Stimulated activated CD4-positive, alpha-beta T cell treated with anti-CD3 and anti-CD28 coated beads, TNF-alpha, amount 100 ng/mL, for 4 hours (primary cell): ENCODE results near the gene PARL.

Experiments used
- DNase-seq, 3 experiments: peaks; one replicate each; pipeline ENCODE4 v3.0.0-alpha.2; 2020; ENCODE audit warnings: low read depth in 3 of 3

The PARL gene, protein sequence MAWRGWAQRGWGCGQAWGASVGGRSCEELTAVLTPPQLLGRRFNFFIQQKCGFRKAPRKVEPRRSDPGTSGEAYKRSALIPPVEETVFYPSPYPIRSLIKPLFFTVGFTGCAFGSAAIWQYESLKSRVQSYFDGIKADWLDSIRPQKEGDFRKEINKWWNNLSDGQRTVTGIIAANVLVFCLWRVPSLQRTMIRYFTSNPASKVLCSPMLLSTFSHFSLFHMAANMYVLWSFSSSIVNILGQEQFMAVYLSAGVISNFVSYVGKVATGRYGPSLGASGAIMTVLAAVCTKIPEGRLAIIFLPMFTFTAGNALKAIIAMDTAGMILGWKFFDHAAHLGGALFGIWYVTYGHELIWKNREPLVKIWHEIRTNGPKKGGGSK

DNA sequence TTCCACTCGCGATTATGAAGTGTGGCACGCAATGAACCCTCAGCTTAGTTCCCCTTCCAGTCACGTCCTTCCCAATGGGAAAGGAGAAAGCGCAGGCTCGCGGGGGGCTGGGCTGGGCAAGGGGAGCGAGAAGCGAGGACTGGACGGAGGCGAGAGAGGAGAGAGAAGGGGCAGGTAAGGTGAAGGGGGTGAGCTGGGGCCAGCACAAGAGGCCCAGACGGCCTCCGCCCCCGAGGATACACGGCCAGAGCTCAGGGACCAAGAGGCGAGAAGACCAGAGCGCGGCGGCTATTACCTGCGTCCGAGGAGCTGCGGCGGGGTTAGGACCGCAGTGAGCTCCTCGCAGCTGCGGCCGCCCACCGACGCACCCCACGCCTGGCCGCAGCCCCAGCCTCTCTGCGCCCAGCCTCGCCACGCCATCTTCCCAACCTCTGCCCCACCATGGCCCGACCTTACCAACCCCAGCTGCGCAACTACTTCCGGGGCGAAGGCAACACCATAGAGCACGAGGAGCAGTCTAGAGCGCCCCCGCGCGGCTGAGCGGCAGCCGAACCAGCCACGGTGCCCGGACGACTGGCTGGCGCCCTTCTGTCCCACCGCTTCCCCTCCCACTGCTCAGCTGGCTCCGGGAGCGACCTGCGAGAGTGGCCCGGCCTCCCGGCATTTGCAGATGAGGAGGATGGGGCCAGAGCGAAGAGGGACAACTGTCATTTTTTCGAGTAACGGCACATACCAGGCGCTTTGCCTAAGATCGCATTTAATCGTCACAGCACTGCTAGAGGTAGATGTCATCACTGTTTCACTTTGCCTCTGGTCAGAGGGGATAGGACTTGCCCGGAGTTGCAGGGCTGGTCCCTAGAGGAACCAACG, at the start of gene PARL:
TSS of gene PARL (minus strand) at position 454 of the 870 bp plus-strand sequence. CDS start at position 420, 34 bp downstream.
- DNase-seq = peak; percentile 90 to 97 (median 93)

DNA sequence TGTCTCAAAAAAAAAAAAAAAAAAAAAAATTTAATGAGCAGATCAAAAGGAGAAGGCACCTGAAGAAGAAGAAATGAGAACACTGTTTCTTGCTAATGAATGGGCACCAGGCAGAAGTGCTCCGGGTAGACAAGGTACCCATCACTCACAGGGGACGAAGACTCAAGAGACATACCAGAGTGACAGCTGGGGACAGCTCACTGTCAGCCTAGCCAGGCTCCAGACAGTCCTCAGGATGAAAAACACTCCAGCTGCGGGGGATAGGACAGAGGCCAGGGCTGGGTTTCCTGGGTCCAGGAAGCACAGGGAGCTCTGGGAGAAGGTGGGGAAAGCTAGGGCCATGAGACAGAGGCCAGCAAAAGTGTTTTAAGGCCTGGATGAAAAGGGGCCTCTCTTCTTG, 48.5 kb upstream of the PARL start:
- no peak for DNase-seq

DNA sequence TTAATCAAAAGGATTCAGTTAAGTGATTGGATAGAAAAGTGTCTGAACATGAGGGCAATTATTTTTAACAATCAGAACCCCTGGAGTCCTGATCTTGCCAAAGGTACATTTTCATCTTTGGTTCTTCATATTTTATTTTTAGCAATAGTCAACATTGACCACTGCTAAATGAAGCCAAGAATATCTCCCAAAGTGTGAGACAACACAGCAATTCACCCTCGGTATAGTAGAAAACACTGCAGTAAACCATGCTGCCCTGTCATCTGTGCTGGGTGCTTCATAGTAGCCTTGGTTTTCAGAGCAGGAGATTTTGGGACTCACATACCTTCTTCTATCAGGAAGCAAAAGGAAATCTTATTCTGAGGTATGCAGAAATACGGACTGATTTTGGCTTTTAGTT, 47.2 kb upstream of the PARL start:
- no peak for DNase-seq

DNA sequence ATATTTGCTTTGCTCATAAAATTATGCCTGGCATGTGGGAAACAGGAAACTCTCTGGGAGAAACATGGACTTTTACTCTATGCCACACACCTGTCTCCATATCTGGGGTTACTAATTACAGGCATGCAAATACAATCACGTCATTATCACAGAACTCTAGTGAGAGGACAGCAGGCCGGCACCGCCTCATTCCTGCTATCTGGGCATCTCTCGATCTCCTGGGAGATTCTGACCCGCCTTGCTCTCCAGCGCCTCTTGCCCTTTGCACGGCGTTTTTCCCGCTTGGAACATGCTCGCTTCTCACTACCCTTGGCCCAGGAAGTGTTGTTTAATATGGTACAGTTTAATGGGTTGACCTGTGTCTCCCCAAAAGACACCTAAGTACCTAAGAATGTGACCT, 45.4 kb upstream of the PARL start:
- no peak for DNase-seq

DNA sequence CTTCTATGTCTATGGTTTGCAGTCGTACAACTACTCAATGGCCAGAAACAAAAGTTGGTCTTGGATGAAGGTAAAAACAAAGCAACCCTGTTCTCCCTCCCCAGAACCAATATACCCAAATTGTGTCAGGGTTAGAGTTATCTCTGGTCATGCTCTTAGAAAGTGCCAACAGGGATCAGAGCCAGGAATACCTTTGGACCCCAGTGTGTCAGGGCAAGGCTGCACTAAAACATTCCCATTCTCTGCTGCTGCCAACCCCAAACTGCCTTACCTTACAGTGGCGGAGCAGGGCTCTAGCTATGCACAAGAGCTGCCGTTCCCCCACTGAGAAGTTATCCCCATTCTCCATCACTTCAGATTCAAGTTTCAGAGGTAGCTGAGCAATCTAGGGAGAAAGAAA, 42.4 kb upstream of the PARL start:
- DNase-seq = no peak

DNA sequence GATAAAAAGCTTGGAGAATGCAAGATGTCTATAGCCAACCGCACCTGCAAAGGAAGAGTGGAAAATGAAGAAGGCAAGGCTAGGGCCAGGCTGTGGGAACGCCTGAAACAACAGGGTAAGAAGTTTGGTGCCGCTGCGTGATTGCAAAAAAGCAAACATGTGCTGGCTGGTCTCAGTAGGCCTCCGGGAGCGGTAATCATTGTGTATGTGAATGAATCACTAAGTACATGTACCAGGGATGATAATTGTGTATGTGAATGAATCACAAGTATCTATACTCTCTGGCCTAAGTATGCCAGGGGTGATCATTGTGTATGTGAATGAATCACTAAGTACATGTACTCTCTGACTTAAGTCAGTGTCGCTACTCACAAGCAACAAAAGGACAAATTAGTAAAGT, 40.3 kb upstream of the PARL start:
- DNase-seq = no peak

DNA sequence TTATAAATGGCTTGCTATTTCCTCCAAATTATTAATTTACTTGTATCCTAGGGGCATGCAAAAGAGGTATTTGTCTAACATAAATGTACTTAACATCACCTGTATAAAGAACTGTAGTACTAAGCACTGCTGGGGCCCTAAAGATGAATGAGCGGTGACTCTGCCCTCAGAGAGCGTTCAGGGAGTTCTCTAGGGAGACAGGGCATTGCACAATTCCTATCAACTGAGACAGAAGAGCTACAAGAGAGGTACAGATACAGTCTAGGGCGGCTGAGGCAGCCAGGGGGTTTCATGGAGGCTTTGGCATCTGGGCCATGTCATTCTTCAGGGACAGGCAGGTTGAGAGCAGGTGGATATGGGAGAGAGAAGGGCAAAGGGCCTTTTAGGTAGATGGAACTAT, 39.9 kb upstream of the PARL start:
- no peak for DNase-seq

DNA sequence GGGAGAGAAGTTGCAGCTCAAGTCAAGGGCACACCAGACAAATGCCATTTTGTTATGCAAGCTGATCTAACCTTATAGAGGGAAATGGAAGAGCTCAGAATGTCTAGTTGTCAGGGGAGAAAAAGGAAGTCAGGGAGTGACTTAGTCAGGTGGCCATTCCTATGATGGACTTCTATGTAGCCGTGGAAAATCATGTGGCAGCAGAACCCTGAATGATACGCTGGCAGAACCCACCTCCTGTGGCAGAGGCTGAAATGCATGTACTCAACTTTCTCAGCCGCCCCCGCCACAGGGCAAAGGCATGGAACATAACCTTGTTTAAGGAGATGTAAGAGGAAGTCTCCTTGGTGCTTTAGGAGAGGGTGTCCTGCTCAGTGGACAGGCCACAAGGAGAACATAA, 37.7 kb upstream of the PARL start:
- DNase-seq = no peak

DNA sequence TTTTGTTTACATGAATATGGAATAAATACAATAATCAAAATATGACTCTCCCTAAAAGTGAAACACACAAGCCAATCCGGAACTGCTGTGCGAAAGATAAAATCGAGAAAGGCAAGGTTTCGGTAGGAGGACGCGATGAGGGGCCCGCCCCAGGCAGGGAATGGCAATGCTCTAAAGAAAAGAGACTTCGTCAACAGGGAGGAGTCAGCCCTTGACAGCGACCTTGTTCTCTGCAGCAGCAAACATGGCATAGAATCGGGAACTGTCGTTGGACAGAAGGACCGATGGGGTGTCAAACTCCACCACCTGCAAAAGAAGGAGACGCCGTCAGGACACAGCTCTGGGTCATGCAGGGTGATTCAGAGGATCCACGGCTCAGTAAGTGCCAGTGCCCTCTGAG, 36.4 kb upstream of the PARL start:
- no peak for DNase-seq

DNA sequence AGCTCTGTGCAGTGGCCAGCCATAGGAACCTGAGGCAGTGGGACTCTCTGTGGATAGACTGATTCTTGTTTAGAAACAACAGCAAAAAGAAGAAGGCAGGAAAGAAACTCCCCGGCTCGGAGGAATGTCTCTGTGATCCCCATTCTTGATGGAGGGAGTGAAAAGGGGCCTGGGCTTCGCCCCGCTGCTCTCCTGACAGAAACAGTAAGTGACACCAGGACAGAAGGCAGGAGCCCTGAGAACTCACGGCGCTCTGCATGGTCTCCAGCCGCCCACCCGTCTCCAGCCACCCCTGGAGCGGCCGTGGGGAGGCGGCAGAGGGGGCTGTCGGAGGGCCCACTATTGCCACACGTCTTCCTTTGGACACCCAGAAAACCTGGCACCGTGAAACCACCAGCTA, 35.7 kb upstream of the PARL start:
- DNase-seq = no peak

DNA sequence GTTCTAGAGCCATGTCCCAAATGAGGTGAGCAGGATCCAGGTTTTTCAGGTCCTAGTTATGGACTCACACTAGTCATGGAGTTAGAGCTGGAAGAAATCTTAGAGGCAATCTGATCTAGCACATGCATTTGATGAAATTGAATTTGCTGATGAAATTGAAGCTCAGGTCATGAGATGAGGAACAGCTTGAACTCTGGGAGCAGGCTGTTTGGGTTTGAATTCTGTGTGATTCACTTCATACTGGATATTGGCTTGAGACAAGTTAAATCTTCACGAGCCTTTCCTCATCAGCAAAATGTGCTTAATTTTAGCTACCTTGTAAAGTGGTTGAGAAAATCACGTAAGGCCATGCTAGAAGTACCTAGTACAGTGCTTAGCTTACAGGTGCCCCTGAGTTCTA, 33.5 kb upstream of the PARL start:
- DNase-seq = no peak

DNA sequence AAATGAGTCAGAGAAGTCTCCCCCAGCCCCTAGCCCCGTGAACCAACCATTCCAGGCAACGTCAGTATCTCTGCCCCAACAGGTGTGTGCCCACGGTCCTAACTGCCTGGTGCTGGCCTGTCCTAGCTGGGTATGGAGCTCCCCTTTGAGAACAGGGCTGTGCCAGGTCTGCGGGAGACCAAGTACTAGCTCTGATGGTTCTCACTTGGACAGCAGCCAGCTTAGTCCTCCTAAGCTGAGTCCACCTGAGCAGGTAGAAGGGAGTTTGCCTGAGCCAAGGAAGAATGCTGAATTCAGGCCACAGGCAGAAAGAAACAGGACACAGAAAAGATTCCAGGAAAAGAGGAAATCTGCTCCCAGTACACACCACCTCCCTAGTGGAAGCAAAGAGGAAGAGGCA, 33.1 kb upstream of the PARL start:
- no peak for DNase-seq

DNA sequence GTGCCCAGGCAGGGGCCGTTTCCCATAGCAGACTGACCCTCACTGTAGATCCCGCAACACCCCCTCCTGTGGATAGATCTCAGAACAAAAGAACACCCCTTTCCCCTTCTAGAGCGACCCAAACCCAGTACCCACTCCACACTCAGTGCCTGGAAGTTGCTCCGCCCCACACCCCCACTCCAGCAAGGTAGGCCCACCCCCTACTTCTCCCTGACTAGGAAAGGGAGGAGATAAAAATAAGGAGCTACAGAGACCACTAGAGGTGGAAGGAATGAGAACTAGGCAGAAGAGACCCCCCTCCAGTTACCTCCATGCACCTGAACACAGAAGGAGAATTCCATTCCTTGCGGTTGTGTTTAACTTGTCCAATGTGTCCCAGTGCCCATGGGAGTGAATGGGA, 30.2 kb upstream of the PARL start:
- DNase-seq = no peak

DNA sequence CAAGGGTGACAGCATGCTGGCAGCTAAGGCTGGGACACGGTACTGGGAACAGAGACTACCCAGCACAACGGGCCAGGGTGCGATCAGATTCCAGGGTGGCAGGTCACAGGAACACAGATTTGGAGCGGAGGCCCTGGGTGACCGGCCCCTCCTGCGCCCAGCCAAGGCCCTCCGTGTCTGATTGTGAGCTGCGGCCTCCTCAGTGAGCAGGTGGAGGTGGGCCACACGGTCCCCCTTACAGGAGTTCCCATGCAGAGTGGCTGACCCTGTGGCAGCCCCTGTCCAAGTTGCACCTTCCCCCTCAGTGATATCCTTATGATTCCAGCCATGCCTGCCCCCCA, 28.9 kb upstream of the PARL start:
- no peak for DNase-seq

DNA sequence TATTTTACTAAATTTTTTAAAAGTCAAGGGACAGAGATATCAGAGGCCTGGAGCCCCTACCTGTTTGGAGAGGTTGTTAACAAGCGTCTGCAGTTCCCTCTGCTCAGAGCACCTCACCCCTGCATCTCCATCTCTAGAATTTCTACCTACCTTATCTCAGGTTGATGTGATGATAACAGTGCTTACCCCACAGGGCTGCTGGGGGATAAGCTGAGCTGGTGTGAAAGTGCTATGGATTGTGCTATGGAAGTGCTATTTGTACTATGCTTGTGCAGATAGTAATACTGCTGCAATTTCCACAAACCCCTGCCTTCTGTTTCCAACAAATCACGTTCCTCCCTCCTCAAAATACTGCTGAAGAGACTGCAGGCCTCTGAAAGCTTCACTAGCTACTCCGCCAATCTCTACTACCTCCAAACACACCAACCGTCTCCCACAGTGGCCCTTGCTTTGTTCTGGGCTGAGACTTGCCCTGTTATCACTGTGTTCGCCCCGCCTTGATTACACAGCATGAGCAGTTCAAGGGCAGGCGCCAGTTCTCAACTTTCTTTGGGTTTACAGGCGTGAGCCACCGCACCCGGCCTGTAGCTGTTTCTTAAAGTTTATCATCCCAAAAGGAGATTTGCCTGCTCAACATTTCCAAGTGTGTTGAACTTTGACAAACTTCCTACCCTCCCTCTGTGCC, 28.4 kb upstream of the PARL start:
- DNase-seq = no peak

DNA sequence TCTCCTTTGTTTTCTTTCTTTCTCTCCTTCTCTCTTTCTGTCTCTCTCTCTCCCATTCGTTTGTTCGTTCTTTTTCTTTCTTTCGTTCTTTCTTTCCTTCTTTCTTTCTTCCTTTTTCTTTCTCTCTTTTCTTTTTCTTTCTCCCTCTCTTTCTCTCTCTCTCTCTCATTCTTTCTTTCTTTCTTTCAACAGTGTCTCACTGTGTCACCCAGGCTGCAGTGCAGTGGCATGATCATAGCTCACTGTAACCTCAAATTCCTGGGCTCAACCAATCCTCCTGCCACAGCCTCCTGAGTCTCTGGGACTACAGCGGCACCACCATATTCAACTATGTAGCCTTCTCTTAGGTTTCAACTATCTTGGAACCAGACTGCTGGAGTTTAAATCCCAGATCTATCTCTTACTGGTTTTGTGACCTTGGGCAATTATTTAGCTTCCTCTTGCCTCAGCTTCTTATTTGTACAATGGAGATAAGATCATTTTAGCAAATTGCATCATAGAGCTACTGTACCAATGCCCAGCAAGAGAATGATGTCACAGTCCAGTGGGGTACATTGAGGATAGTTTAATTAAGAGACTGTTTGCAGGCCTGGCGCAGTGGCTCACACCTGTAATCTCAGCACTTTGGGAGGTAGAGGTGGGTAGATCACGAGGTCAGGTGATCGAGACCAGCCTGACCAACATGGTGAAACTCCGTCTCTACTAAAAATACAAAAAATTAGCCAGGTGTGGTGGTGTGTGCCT, 27.3 kb upstream of the PARL start:
- DNase-seq = no peak

DNA sequence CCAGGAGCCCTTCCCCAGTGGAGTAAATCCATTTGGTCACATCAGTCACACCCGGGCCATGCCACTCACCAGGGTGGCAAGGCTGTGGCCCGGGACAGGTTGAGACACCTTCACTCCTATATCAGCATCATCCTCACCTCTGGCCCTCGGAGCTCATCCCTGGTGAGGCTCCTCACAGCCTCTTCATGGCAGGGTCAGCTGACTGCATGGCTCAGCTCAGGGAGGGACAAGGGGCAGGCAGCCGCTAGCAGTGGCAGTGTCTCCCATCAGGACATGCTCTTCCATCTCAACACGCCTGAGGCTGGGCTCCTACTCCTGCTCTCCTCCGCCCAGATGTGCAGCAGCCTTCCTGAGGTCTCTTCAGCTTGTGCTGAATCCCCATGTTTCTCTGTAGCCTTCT, 26.4 kb upstream of the PARL start:
- DNase-seq = no peak

DNA sequence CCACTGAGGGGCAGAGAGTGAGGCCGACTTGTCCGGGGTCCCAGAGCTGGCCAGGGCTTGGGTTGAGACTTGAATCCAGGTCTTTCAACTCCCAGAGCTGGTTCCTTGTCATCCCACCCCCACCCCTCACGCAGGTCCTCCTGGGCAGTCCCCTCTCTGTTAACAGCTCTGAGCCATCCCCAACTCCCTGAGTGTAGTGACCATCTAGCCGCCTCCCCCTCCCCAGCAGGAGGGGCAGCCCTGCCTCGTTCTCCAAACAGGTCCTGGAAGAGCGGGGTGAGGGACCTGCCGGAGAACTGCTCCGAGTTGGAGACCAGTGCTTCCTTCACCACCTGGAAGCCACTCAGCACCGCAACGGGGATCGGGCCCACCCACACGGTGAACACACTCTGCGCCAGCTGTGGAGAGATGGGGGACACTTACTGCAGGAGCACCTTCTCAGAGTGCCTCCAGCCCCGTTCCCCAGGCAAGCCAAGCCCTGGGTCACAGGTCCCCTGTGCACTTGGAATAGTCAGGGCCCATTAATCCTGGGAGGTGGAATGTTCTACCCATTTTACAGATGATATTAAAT, 24.4 kb upstream of the PARL start:
- DNase-seq = no peak

DNA sequence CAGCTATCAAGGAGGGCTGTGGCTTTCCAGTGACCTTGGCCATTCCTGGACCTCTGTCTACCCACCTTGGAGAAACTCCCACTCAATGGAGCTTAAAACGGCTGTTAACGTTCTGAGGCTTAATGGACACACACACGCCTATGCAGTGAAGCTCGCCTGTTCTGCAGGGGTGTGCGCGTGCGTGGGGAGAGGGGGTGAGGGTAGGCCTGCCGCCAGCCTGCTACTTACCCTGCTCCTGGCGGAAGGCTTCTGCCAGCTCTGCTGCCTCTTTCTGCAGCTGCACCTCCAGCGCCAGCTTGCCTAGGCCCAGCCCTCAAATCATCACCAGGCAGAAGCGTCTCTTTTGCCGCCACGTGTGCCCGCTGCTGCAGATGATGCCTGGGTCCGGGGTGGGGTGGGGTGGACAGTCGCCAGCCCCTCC, 23.2 kb upstream of the PARL start:
- DNase-seq = no peak

DNA sequence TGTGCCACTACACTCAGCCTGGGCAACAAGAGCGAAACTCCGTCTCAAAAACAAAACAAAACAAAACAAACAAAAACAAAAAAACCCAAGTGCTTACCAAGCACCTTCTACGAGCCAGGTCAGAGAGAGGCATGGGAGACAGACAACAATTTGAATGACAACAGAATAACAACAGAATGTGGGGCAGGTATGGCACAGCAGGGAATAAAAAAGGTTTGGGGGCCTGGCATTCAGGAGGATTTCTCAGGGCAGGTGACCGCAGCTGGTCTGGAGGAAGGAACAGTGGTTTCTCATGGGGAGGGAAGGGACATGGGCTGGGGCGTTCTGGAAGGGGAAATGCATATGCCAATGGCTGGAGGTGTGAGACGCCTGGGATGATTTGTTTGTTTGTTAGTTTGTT, 22.5 kb upstream of the PARL start:
- DNase-seq = no peak

DNA sequence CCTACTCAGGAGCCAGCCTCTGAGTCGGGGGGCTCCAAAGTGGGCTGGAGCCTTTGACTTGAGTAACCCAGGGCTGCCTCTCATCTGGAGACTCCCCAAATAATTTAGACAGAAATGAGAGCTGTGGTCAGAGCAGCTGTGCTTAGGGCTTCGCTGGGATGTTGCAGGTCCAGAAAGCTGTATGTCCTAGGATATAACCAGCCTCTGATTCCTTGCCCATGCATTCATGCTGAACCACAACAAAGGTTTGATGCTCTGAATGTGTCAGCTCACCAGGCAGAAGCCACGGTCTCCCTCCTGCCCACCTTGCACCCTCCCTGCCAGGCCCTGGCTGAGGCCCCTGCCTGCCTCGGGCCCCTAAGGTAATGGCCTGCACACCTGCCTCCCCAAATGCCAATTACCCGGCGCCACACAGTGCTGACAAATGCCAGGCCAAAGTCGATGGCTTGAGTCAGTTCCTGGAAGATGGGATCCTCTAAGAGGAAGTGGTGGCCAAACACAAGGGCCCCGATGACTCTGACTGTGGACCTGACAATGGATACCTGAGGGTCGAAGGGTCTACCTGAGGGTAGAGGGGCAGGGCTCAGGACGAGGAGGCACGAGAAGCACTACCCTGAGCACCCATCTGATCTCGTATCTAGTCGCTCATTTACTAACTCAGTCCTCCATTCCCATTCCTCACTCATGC, 21.7 kb upstream of the PARL start:
- DNase-seq = no peak
